H1 (cell line): ENCODE results near the gene NKAIN2. TPM values are rescaled to one million over a fixed set of nuclear protein-coding genes. Genes with fewer than 3 reads are reported as not detected.

Source experiments
- CTCF ChIA-PET: fragments of 300-600 bp; sonication (Branson Sonifier 250); formaldehyde crosslinking; loops from one replicate; lab custom pipeline; 2021; ENCODE audit not compliant: partially characterized antibody; lab: Charles Lee
- POLR2A ChIA-PET: fragments of 300-600 bp; sonication (Branson Sonifier 250); formaldehyde crosslinking; loops from one replicate; lab custom pipeline; 2021; ENCODE audit warnings: inconsistent platforms; ENCODE audit not compliant: partially characterized antibody; lab: Charles Lee
- DNase-seq, 2 experiments: peaks; one replicate each; pipeline versions ENCODE4 v3.0.0 to v3.0.0-alpha.2; 2010 to 2022; ENCODE audit warnings: low spot score in 2 of 2, low read depth in 1 of 2, mixed read lengths in 1 of 2
- FAIRE-seq: peaks from 2 replicates; lab custom pipeline; 2011; peaks lifted over from hg19 to GRCh38; lab: Jason Lieb, UNC
- H2AFZ ChIP-seq: 2 replicates; pipeline ENCODE4 v1.8.1; 2012; ENCODE audit warnings: low read length, inconsistent platforms
- H2AK5ac ChIP-seq: 2 replicates; pipeline ENCODE4 v1.6.1; 2013; ENCODE audit warnings: low read depth, low read length
- H2BK120ac ChIP-seq: replicated peaks from 2 replicates; pipeline ENCODE3; 2013; ENCODE audit warnings: low read depth, low read length, inconsistent platforms
- H2BK12ac ChIP-seq: 2 replicates; pipeline ENCODE4 v1.6.1; 2013; ENCODE audit warnings: low read depth, low read length
- H2BK15ac ChIP-seq: 2 replicates; pipeline ENCODE4 v1.6.1; 2013; ENCODE audit warnings: low read length
- H2BK20ac ChIP-seq: 2 replicates; pipeline ENCODE4 v1.6.1; 2013; ENCODE audit warnings: low read length
- H2BK5ac ChIP-seq: 2 replicates; pipeline ENCODE4 v1.6.1; 2013; ENCODE audit warnings: low read depth, low read length
- H3K14ac ChIP-seq: 2 replicates; pipeline ENCODE4 v1.6.1; 2013; ENCODE audit warnings: inconsistent platforms; ENCODE audit not compliant: insufficient read length
- H3K18ac ChIP-seq: 2 replicates; pipeline ENCODE4 v1.6.1; 2013; ENCODE audit warnings: low read length; ENCODE audit errors: extremely low read depth
- H3K23ac ChIP-seq: 2 replicates; pipeline ENCODE4 v1.6.1; 2013; ENCODE audit warnings: inconsistent platforms; ENCODE audit not compliant: insufficient read length
- H3K23me2 ChIP-seq: 2 replicates; pipeline ENCODE4 v1.6.1; 2013; ENCODE audit warnings: low read depth, low read length
- H3K27ac ChIP-seq: 2 replicates; pipeline ENCODE4 v1.6.1; 2011; ENCODE audit warnings: low read depth, low read length, inconsistent platforms
- H3K27me3 ChIP-seq, 4 experiments: replicated peaks in 1 of 4; 1 replicate in 1 of 4; 2 replicates in 3 of 4; pipeline versions ENCODE4 v1.6.1 to v1.8.1; 2011 to 2013; ENCODE audit warnings: low read length in 3 of 4, mild to moderate bottlenecking in 3 of 4, inconsistent platforms in 2 of 4, mixed read lengths in 2 of 4, moderate library complexity in 1 of 4; ENCODE audit not compliant: control insufficient read depth in 3 of 4, insufficient read depth in 3 of 4; ENCODE audit errors: extremely low read depth in 1 of 4
- H3K36me3 ChIP-seq, 4 experiments: 2 replicates each; pipeline versions ENCODE4 v1.6.1 to v1.8.1; 2011 to 2013; ENCODE audit warnings: mild to moderate bottlenecking in 4 of 4, low read length in 3 of 4, moderate library complexity in 2 of 4, control low read depth in 1 of 4, inconsistent platforms in 1 of 4; ENCODE audit not compliant: insufficient read depth in 4 of 4, control insufficient read depth in 2 of 4
- H3K4ac ChIP-seq: replicated peaks from 2 replicates; pipeline ENCODE3; 2013; ENCODE audit warnings: low read length, low read depth, mixed read lengths, inconsistent platforms; ENCODE audit not compliant: insufficient read length
- H3K4me1 ChIP-seq, 4 experiments: replicated peaks in 1 of 4; 1 replicate in 1 of 4; 2 replicates in 3 of 4; pipeline versions ENCODE4 v1.6.1 to v1.8.1; 2011 to 2013; ENCODE audit warnings: low read length in 3 of 4, inconsistent platforms in 2 of 4, mixed read lengths in 1 of 4; ENCODE audit not compliant: insufficient read depth in 4 of 4, control insufficient read depth in 3 of 4
- H3K4me2 ChIP-seq, 2 experiments: 2 replicates each; pipeline versions ENCODE4 v1.6.1 to v1.8.1; 2011 to 2013; ENCODE audit warnings: low read depth in 2 of 2, low read length in 2 of 2, control low read depth in 1 of 2, inconsistent platforms in 1 of 2, mild to moderate bottlenecking in 1 of 2; ENCODE audit not compliant: insufficient read depth in 1 of 2
- H3K4me3 ChIP-seq, 4 experiments: fragments of 200-600, 300-600 bp in 1 of 4; sonication (generic), shearing (Covaris generic), sonication (Bioruptor Twin) in 1 of 4; 2 replicates each; pipeline versions ENCODE4 v1.5.1 to v1.8.1; 2011 to 2016; ENCODE audit warnings: low read length in 4 of 4, low read depth in 3 of 4, control low read depth in 2 of 4, inconsistent platforms in 2 of 4, mild to moderate bottlenecking in 2 of 4, mixed read lengths in 1 of 4, moderate library complexity in 1 of 4; ENCODE audit not compliant: insufficient read depth in 2 of 4; ENCODE audit errors: extremely low read depth in 1 of 4
- H3K56ac ChIP-seq: replicated peaks from 2 replicates; pipeline ENCODE3; 2013; ENCODE audit warnings: low read depth, mild to moderate bottlenecking, mixed read lengths, low read length, inconsistent platforms; ENCODE audit not compliant: insufficient read length
- H3K79me1 ChIP-seq: 2 replicates; pipeline ENCODE4 v1.6.1; 2013; ENCODE audit warnings: low read depth, low read length, control low read depth
- H3K79me2 ChIP-seq, 2 experiments: 2 replicates each; pipeline versions ENCODE4 v1.6.1 to v1.8.1; 2012 to 2013; ENCODE audit warnings: low read length in 2 of 2, mild to moderate bottlenecking in 2 of 2, inconsistent platforms in 1 of 2; ENCODE audit not compliant: insufficient read depth in 2 of 2, control insufficient read depth in 1 of 2
- H3K9ac ChIP-seq, 4 experiments: replicated peaks in 1 of 4; 1 replicate in 1 of 4; 2 replicates in 3 of 4; pipeline versions ENCODE4 v1.6.1 to v1.8.1; 2011 to 2013; ENCODE audit warnings: low read depth in 3 of 4, low read length in 3 of 4, control low read depth in 2 of 4, mild to moderate bottlenecking in 2 of 4, moderate library complexity in 2 of 4, inconsistent platforms in 1 of 4; ENCODE audit errors: extremely low read depth in 1 of 4
- H3K9me3 ChIP-seq, 2 experiments: 2 replicates each; pipeline versions ENCODE4 v1.6.1 to v1.8.1; 2012 to 2013; ENCODE audit warnings: mild to moderate bottlenecking in 2 of 2, moderate library complexity in 2 of 2, control low read depth in 1 of 2, inconsistent platforms in 1 of 2, low read depth in 1 of 2, low read length in 1 of 2, mixed read lengths in 1 of 2; ENCODE audit not compliant: insufficient read depth in 2 of 2
- H4K20me1 ChIP-seq, 2 experiments: replicated peaks in 1 of 2; 2 replicates each; pipeline versions ENCODE3 to v1.8.1; 2011 to 2013; ENCODE audit warnings: inconsistent platforms in 2 of 2, low read length in 2 of 2, mild to moderate bottlenecking in 1 of 2; ENCODE audit not compliant: insufficient read depth in 2 of 2, control insufficient read depth in 1 of 2
- H4K5ac ChIP-seq: 2 replicates; pipeline ENCODE4 v1.6.1; 2013; ENCODE audit warnings: low read length, low read depth, mixed read lengths, inconsistent platforms; ENCODE audit not compliant: insufficient read length
- H4K8ac ChIP-seq: 2 replicates; pipeline ENCODE4 v1.8.0; 2013; ENCODE audit warnings: mild to moderate bottlenecking, moderate library complexity, low read length, inconsistent platforms; ENCODE audit not compliant: insufficient read depth; ENCODE audit errors: extremely low read depth
- H4K91ac ChIP-seq: replicated peaks from 2 replicates; pipeline ENCODE3; 2013; ENCODE audit warnings: low read length, mixed read lengths, inconsistent platforms; ENCODE audit not compliant: insufficient read length
- RAD21 ChIP-seq, 2 experiments: IDR thresholded peaks in 1 of 2; conservative IDR thresholded peaks in 1 of 2; 2 replicates each; pipeline ENCODE4 v1.6.1; 2011; ENCODE audit warnings: low read depth in 2 of 2, low read length in 2 of 2, improper control_type of control experiment in 1 of 2, inconsistent platforms in 1 of 2, mild to moderate bottlenecking in 1 of 2, moderate library complexity in 1 of 2
- WGBS, 2 experiments: shearing (Covaris generic) in 1 of 2; methylation state at CpG; one replicate each; pipeline versions ENCODE4 v1.1.6 to v1.1.7; 2013 to 2015; ENCODE audit warnings: low lambda C conversion rate in 2 of 2, mixed read lengths in 2 of 2, inconsistent platforms in 1 of 2, low coverage in 1 of 2, missing lambda C conversion rate in 1 of 2; ENCODE audit not compliant: insufficient replicate concordance in 2 of 2, insufficient coverage in 1 of 2, insufficient read length in 1 of 2; ENCODE audit errors: extremely low coverage in 1 of 2, missing lambda C conversion rate in 1 of 2; 5-methylcytosine and 5-hydroxymethylcytosine counted together
- polyA plus RNA-seq, 7 experiments: library from polyadenylated mRNA; depleted of rRNA in 3 of 7; stranded (reverse) in 5 of 7; unstranded in 2 of 7; fragments of >200 nt in 5 of 7; fragments of 200-250 nt in 2 of 7; gene quantifications; 1 replicate in 5 of 7; 2 replicates in 1 of 7; 4 replicates in 1 of 7; pipeline versions ENCODE4 v1.2.1 to v1.2.3, GENCODE V29; 2011 to 2013; ENCODE audit warnings: missing spikeins in 2 of 7, mixed read lengths in 2 of 7
- total RNA-seq: library from RNA; stranded (reverse); fragmentation: NEBNext Ultra II Directional; extraction: Animal tissue kit (Norgen Biotek cat#: 25700); gene quantifications from 2 replicates; pipeline ENCODE4 v1.2.1, GENCODE V29; 2021
- TF ChIP-seq, protein P1 (sequence below), 3 experiments: IDR thresholded peaks; 1 replicate in 2 of 3; 2 replicates in 1 of 3; pipeline versions ENCODE4 v1.5.1 to v1.6.1; 2011; ENCODE audit warnings: low read length in 3 of 3, mild to moderate bottlenecking in 3 of 3, inconsistent platforms in 2 of 3, low read depth in 1 of 3, moderate library complexity in 1 of 3; ENCODE audit not compliant: insufficient read depth in 1 of 3; ENCODE audit errors: control extremely low read depth in 1 of 3
- TF ChIP-seq, protein P2 (sequence below): IDR thresholded peaks from 2 replicates; pipeline ENCODE4 v1.6.1; 2011; ENCODE audit warnings: low read length, improper control_type of control experiment

The NKAIN2 gene
- total and polyA plus RNA-seq, 2 of the 8 experiments (the other 6 are each of a cell fraction or from before 2014, with no cell fraction given): 0.20 to 0.34 TPM

DNA sequence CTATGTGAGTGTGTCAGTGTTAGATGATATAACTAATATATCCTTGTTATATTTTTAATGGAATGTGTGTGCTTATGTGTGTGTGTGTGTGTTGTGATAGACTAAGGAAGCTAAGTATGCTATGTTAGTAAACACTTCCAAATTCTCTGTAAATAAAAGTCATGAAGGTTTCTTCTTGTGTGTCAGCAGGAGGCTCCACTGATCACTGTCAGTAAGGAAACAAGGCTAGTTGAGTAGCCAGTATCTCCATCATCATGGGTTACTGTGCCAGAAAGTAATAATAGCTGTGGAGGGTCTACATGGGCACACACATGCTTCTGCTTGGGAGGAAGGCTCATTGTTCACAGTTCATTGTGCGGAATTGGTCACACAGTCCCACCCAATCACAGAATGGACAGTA, 855.8 kb downstream of the NKAIN2 start:
- H3K27me3 ChIP-seq: no peaks in the 10 kb centered on the region
- H2AFZ ChIP-seq: no peak overlapping the region
- no peak overlapping the region for H3K4me3 ChIP-seq
- no peak overlapping the region for H3K4ac ChIP-seq
- H3K79me2 ChIP-seq: no peaks in the 10 kb centered on the region
- no peak overlapping the region for H2BK120ac ChIP-seq
- peak overlapping the region; percentile 96; the same call in 1 of the 2 replicates for H2AK5ac ChIP-seq
- no peak overlapping the region for H2BK5ac ChIP-seq
- no peak for DNase-seq
- H3K18ac ChIP-seq: no peak overlapping the region; the same call in 1 of the 2 replicates
- no peaks in the 10 kb centered on the region for H3K79me1 ChIP-seq
- H3K27ac ChIP-seq: no peak overlapping the region
- no peaks in the 10 kb centered on the region for H3K36me3 ChIP-seq
- no peak overlapping the region for H3K23ac ChIP-seq
- no peaks in the 10 kb centered on the region for H3K9me3 ChIP-seq
- H4K8ac ChIP-seq: no peak overlapping the region
- peak overlapping the region; percentile 86; the same call in 1 of the 2 replicates for H2BK12ac ChIP-seq
- H4K5ac ChIP-seq: no peak overlapping the region
- ChIA-PET POLR2A (no interaction called here), CTCF (interaction anchor here (0.7 to 1.2 kb wide), 3 partner anchors 10 to 128 kb away, joined by 3 to 4 read pairs (median 3); no protein-coding TSS in a partner anchor)
- no peaks in the 10 kb centered on the region for H4K20me1 ChIP-seq
- peaks cover 4 to 11% (median 10%) of the 10 kb centered on the region in 4 experiments; a peak in 6 of 7 replicates for H3K4me1 ChIP-seq
- H4K91ac ChIP-seq: peak overlapping the region; percentile 34
- no peak for FAIRE-seq
- peak; percentile 30 to 50; a peak in 3 of 4 replicates for TF ChIP-seq RAD21 (IDR thresholded peaks at IDR 0.05 in 1 of 2, conservative IDR thresholded peaks at IDR 0.05 in 1 of 2; ENCODE audit: low read depth in 2 of 2, low read length in 2 of 2)
- TF ChIP-seq, protein P1, sequence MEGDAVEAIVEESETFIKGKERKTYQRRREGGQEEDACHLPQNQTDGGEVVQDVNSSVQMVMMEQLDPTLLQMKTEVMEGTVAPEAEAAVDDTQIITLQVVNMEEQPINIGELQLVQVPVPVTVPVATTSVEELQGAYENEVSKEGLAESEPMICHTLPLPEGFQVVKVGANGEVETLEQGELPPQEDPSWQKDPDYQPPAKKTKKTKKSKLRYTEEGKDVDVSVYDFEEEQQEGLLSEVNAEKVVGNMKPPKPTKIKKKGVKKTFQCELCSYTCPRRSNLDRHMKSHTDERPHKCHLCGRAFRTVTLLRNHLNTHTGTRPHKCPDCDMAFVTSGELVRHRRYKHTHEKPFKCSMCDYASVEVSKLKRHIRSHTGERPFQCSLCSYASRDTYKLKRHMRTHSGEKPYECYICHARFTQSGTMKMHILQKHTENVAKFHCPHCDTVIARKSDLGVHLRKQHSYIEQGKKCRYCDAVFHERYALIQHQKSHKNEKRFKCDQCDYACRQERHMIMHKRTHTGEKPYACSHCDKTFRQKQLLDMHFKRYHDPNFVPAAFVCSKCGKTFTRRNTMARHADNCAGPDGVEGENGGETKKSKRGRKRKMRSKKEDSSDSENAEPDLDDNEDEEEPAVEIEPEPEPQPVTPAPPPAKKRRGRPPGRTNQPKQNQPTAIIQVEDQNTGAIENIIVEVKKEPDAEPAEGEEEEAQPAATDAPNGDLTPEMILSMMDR (IDR thresholded peaks at IDR 0.05; ENCODE audit: control extremely low read depth in 1 of 3, insufficient read depth in 1 of 3, low read depth in 1 of 3, low read length in 3 of 3): peak in 2 of 3 experiments; percentile 15 to 41; a peak in 2 of 4 replicates
- TF ChIP-seq, protein P2, sequence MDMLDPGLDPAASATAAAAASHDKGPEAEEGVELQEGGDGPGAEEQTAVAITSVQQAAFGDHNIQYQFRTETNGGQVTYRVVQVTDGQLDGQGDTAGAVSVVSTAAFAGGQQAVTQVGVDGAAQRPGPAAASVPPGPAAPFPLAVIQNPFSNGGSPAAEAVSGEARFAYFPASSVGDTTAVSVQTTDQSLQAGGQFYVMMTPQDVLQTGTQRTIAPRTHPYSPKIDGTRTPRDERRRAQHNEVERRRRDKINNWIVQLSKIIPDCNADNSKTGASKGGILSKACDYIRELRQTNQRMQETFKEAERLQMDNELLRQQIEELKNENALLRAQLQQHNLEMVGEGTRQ: no peak
- 93% methylated on average over 1 of the region's 1 CpG; no CpG with 5 or more reads in 1 of the 2 experiments for WGBS, 2 experiments
- H3K4me2 ChIP-seq: no peak overlapping the region
- no peak overlapping the region for H3K9ac ChIP-seq
- no peaks in the 10 kb centered on the region; the same call in 1 of the 2 replicates for H3K23me2 ChIP-seq
- no peak overlapping the region for H3K14ac ChIP-seq
- H2BK20ac ChIP-seq: no peak overlapping the region
- no peak overlapping the region; the same call in 1 of the 2 replicates for H2BK15ac ChIP-seq
- H3K56ac ChIP-seq: no peak overlapping the region
